Stimulated activated CD8-positive, alpha-beta memory T cell treated with anti-CD3 and anti-CD28 coated beads, Interleukin-7, amount 100 ng/mL, for 48 hours (primary cell): Measurements from ENCODE around the gene FAM174B.

ENCODE experiments used
- DNase-seq, 2 donors: peaks; one replicate each; pipeline ENCODE4 v3.0.0-alpha.2; 2020; ENCODE audit warnings: low read depth in 1 of 2; ENCODE audit errors: extremely low read depth in 1 of 2

The FAM174B gene

DNA sequence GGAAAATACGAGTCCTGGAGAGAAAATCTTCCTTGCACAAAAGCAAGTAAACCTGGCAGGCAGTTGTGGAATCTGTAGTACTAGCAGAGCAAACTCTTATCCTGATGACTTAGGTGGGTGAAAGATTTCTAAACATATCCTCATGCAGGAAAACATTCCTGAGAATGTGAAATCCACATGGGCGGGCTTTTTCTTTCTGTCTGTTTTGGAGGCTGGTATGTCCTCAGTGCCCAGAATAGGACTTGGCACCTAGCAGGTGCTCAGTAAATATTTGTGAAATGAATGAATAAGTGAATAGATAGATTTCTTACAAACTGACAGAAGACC, 53.3 kb downstream of the FAM174B start:
- DNase-seq = no peak

DNA sequence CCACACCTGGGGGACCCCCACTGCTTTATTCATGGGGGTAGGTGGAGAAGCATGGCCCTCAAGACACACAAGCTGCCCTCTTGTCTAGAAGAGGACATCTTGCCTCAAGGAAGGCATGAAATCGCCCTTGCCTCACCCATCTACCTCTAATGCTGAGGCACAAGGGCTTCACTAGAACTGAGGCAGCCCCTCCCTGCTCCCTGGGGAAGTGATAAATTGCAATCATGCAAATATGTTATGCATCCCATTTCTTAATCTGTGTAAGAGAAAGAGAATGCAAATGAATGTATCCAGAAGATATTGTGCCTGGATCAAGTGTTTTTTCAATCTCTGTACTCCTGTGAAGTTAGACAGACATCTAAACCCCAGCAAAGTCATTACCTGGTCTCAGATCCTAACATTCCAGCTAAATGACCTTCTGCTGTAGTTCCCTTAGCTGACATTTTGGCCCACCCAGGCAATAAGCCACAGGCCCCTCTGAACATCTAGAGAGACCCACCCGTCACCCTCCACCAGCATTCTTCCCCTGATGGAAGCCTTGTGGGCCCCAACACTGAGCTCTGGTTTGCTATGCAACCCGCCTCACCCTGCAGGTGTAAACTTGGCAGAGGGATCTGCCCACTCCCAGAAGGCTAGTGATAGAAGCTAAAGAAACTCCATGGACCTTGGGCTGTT, 53.8 kb downstream of the FAM174B start:
- DNase-seq = no peak

DNA sequence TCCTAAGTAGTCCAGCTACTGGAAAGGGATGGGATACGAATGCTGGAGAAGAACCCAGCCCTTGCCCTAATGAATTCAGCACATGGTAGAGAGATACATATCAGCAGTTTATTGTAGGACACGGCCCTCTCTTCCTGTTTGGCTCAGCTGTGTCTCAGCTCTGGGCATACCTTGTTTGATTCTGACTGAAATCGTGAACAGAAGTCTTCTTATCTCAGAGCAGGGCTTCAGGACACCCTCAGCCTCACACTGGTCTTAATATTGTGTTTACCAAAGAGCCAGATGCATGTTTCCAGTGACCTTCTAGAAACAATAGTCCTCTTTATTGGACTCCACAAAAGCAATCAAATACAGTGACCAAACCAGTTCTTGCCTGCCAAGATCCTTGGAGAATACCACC, 54.7 kb downstream of the FAM174B start:
- DNase-seq = no peak

DNA sequence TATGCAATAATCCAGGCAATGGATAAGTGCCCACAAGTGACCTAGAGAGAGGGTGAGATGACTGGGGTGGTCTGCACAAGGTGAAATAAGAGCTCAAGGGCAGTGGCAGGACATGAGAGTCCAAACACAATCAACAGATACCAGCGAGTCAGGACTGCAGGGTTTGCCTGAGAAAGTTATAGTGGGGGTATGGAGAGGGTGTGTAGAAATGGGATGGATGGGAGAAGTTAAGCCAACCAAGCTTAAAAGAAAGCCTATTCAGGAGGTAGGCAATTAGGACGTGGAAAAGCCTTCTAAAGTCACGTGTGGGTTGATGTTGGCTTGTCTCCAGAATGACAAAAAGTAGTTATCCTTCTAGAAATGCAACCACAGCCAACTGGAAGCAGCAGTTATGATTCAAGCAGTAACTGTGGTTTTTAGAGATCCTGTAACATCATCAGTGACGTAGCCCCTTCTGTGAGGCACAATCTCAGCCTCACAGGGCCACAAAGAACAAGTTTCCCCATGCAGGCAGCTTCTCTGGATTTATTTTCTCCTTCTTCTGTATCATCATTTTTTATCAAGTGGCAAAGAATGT, 56.1 kb downstream of the FAM174B start:
- DNase-seq = no peak

DNA sequence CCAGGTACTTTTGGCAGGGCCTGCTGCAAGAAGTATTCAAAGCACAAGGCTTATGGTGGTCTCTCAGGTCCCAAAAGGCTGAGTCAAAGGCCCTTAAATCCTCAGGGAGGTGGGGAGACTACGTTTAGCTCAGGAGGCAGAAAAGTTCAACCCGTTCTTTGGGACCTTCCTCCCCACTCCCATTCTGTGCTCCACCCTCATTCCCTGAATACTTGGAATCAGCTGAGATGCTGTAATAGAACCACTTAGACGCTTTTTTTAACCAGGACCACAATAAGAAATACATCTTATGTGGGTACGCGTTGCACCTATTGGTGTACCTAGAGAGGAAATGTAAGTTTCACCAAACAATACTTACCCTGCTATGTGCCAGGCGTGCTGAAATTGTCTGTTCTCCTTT, 58.0 kb downstream of the FAM174B start:
- no peak for DNase-seq

DNA sequence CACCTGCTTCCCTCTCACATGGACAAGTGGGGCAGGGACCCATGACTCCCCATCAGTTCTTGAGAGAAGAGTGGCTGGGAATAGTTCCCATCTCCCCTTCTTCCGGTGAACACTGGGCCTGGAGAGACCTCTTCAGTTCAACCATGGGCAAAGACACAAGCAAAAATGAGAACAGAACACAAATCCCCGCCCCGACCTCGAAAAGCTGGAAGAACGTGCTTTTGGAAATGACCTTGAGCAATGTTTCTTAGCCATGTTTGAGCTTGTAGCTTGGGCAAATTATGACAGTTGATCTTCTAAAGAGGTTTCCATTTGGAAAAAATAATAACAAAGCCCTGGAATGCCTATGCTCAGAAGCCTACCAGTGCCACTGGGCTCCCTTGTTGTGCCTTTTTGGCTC, 59.0 kb downstream of the FAM174B start:
- DNase-seq = no peak

DNA sequence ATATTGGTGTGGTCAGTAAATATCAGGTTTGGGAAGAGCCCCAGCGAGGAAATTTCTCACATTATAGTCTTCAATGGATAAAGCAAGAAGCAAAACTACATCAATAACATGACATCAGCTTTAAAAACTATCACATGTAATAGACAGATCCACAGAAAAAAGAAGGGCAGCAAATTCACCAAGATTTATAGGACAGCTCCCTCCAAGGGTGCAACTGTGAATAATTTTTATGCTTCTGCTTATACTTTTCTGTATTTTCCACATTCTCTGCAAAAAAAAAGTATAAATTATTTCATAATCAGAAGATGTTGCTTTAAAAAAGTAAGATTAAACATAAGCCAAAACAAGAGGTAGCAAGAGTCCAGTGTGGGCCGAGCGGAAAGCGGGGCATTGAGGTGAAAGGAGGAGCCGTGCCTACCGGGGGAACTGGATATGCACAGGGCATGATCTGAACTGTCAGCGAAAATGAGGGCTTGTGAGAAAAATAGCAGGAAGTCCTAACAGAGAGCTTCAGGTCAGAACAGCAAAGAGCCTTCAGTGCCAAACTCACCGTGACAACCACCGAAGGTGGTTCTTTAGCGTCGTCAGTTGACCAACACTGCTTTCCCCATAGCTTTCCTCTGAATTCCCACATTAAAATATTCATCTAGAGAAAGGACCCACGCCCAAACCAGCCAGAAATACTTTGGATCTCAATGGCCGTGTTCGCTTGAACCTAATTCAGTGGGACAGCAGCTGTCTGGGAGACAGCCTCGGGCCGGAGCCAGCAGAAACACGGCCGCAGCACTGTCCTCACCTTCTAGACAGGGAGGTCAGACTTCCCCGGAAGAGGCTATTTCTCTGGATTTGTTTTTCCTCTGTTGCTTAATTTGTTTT, 59.8 kb downstream of the FAM174B start:
- no peak for DNase-seq

DNA sequence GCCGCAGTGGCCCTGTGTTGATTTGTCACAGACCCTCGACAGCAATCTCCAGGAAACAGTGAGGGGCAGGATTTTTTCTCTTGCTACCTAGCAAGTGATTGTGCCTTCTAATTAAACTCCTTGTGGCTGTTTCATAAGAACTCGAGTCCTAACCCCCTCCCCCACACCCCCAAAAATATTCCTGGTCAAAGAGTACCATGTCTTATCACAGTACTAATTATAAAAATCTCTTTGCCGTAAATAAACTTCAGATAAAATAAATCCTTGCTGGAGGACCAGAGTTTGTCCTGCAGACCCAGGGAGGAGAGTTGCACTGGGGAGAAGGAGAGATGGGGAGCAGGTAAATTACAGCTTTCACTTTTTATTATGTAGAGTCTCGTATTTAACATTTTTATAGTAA, 64.3 kb downstream of the FAM174B start:
- DNase-seq = no peak

DNA sequence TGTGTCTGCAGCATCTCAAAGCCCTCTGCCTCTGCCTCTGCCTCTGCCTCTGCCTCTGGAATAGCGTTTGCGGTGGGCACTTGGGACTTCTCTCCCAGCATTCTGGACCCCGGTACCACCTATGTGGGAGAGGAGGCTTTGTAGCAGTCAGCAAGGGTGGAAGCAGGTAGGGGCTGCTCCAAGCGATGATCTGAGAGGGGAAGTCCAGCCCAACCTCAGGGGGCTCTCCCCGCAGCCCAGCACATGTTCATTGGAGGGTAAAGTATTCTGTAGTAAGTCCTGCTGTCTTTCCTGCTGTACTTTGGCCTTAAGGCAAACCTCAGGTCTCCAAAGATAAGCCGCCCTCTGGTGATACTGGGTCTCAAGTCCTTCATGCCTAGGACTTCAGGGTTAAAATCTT, 68.6 kb downstream of the FAM174B start:
- DNase-seq = no peak

DNA sequence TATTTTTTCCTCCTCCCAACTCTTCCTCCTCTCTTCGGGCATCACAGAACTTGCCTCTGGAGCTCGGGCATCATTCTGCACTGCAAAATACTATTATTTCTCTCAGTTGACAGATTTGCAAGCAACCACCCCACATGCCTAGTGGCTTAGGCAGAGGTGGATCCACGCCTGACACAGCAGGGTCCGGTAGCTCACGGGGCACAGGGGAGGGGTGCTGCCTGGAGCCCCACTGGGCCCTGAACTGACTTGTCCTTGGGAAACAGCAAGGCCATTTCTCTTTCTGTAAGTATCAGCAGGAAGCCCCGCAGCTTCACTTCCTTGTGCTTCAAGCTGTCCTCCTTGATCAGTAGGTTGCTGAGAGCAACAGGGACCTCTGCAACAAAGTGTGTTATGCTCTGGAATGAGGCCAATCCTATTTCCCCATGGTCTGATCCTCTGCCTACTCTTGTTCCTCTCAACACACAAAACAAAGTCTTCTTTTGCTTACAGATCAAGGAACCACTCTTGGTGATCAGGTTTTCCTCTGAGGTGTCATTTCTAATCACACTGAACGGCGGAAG, 69.1 kb downstream of the FAM174B start:
- DNase-seq = no peak

DNA sequence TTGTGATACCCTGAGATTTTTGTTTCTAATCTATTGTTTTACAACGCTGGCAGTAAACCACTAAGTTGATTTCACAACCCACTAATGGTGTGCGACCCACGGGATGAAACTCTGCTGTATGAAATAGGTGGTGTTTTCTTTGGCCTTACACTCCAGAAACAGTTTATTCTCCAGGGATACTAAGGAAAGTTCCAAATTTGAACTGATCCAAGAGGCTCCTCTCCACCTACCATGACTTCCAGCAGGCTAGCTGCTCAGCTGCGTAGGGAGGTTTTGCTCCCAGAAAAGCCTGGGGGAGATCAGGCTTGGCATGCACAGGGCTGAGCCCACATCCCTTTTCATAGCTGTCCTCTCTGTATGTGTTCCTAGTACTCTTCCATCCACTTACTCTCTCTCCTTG, 71.5 kb downstream of the FAM174B start:
- DNase-seq = no peak

DNA sequence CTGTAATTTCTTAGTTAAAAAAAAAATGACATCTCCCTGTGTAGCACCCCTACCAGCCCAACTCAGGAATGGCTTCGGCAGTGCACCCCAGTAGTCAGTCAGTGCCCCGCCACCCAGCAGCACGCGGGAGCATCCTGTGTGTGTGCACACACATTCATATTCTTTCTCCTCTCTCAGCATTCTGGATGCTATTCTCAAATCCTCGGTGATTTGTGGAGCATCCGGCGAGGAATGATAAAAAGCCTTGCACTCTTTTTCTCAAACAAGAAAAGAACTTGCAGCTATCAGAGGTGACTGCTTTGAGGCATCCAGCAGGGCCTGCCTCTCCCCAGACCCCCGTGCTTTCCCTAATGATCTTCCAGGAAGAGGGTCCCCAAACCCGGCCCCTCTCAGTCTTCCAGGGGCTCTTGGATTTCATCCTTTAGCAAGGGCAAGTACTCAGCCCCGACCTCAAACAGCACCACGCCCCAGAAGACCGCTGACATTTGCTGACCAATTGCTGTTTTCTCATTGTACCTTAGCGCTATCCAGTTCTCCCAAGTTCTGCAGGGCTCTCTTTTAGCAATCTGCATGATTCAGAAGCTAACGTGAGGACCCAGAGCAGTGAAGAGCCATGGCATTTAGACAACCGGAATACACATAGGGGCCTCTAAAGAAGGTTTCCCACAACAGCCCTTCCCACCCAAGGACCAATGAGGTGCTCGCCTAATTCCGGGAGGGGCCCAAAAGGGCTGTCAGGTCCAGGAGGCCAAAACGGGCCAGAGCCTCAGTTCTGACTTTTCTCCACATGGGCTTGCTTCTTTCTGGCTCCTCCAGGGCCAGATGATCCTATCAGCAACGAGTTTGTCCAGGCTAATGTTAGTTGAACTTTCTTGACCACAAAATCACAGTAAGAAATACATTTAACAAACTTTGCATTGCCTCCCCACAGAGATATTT, 72.2 kb downstream of the FAM174B start:
- DNase-seq = no peak

DNA sequence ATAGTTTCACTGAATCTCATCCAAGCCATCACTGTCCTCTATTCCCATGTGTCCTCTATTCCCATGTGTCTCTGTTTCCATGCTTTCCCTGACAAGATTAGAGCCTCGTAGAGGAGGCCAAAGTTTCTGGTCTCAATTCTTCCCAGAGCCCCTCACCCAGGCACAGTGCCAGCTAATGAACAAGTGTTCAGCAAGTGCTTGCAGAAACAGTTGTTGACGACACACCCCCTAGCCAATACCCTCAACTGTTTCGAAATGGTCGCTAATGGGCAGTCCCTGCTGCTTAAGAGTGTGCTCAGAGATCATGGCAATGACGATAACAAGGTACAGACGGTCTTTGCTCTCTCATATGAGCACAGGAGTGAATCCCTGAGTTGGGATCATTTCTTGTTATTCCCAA, 73.4 kb downstream of the FAM174B start:
- DNase-seq = no peak

DNA sequence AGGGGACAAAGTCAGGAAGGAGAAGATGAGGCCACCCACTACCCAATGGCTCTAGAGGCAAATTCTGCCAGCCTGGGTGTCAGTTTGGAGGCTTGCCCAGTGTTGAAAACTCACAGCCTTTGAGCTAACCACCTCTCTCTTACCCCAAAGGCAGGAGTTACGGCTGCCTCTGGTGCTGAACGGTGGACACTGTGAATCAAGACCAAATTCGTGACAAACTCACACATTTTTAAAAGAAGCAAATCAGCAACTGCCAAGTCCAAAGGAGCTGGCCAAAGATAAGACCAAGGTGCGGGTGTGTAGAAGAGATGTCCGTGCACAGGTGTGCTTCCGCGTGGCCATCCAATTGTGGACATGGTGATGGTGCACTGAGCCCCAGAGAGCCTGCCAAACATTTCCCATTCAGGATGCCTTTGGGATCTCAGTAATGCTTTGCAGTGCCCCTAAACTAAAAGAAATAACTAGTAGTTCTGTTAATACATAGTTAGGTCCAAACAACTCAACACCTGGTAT, 74.6 kb downstream of the FAM174B start:
- no peak for DNase-seq

DNA sequence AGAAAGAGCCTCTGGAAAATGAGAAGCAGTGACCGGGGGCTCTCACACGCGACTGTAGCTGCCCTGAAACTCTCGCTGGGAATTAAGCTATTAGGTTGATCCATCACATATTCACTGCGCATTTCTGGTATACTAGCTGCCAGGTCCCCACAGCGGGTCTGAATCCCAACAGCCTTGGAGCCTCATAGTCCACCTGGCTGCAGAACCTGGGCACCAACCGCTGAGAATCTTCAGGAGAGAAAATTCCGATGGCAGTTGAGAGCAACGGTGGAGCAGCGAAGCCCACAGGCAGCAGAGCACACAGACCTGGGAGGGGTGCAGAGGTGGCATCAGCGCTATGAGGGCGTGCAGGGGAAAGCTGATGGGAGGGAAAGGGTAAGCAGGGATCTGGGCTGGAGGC, 75.1 kb downstream of the FAM174B start:
- no peak for DNase-seq

DNA sequence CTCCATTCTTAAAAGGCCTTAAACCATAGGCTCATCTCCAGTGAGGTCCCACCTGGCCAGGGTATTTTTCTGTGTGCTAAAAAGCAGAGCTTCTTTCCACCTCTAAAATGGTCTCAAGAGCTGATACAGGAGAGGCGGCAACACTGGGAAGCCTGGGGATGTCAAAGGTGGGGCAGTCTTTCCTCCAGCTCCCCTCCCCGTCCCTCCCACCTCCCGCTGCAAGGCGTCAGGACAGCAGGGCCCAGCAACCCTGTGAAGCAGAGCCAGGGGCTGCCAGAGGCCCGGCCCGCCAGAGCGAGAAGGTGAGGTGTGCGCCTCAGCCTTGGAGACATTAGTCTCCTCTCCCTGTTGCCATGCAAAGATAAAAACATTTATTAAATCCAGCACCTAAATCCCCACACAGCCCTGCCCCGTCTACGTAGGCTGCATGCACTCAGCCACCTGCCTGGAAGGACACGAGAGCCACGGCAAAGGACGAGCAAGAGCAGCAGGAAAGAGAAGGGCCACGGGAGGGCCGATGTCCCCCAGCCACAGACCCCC, 75.6 kb downstream of the FAM174B start:
- DNase-seq = no peak

DNA sequence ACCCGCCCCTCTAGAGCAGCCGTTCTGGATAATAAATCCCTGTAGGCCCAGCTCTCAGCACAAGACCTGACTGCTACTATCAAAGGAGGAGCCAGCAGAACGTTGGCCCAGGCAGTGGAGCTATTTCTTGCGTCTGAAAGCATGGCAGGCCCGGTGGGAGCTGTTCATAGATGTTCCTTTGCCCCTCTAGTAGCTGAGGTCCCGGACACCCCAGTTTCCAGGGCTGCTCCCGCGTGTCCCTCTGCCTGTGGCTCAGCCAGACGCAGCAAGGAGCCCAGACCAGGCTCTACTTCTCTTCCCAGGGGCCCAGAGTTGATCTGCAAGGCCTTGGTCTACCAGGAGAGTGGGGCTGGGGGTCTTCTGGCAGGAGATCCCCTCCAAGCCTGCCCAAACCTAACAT, 76.1 kb downstream of the FAM174B start:
- DNase-seq = no peak

DNA sequence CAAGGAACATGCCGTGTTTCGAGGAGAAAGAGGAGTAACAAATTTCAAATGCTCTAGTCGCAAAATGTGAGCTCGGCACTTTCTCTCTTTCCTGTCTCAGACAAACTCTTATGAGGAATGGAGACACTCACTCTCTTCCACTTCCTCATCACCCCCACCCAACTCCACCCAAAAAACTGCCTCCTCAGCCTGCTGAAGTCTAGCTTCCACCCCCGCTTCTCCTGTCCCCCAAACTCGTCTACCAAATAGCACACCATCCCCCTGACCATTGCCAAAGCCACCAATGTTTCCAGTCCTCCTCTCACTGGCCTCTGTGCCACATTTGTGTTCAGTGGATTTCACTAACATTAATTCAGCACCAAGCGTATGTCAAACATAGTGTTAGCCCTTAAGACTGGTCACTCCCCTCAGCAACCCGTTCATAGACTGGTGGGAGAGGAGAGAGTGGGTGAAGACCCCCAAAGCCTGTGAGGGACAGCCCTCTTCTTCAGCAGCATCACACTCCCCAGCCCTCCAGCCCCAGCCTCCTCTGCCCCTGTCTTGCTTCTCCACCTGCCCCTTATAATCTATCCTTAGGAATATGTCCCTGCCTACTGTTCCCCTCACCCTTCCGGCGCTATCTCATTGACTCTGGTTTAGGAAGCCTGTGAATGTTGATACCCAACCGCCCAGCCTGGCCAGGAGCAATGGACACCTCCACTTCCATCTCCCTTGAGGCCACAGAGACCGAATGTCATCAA, 77.3 kb downstream of the FAM174B start:
- no peak for DNase-seq

DNA sequence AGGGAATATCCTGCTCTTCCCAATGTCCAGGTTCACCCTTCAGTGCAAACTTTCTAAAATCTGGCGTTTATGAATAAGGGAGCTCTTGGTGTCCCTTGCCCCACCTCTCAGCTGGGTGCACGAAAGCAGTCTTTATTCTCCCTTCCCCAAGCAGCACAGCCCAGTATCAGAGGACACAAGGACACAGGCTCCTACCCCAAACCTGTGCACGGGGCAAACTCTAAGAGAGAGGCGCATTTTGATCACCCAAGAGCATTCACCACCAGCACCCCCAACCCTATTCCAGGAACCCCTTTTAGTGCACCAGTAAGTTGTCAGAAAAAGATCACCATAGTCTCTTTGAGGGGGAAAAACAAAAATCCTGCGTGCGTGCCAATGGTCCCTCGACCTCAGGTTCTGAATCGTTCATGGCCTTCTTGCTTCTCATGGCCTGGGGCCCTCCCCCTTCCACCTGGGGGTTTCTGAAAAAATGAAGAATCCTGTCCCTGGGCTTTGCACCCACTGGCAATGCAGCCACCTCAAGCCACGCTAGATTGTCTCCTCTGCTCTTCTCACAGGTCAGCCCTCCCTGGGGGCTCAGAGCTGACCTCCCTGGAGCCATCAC, 78.9 kb downstream of the FAM174B start:
- DNase-seq = no peak
